T-helper 1 cell (primary cell): Measurements from ENCODE around the gene ACP7.
"Not testable (repeated sequence)": the region's sequence is repeated elsewhere in the genome, so short reads cannot be mapped to it uniquely, and the experiment has no call there.

ENCODE experiments used
- DNase-seq, 5 donors: peaks; one replicate each; pipeline ENCODE4 v3.0.0-alpha.2; 2012 to 2020

Gene ACP7

DNA sequence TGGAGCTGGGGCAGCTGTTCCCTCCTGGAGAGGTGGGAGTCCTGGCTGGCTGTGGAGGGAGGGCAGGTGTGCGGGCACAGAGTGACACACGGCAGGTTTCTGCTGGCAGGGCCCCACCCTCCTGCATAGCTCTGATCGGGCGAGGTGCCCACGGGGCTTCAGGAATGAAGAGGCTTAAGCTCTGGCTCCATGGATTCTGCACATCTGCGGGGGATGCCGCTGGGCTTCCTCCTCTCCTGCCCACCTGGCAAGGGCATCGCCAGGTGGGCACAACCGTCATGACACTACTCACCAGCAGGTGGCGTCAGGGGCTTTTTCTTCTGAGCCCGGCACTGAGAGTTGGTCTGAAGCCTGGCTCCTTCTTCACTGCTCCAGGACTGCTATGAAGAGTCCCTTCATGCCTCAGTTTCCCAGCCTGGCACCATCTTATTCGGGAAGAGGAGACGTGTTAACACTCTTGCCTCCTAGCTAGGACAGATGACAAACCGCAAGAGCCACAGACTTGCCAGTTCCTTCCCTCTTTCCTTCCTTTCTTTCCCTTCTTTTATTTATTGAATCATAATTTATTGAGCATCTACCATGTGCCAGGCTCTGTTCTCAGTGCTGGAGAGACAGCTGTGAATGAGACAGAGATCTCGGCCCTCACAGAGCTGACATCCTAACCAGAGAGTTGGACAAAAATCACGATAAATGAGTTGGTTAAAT is 26.2 kb downstream of the ACP7 start:
- DNase-seq, result peak; percentile 38 to 75 (median 54)

DNA sequence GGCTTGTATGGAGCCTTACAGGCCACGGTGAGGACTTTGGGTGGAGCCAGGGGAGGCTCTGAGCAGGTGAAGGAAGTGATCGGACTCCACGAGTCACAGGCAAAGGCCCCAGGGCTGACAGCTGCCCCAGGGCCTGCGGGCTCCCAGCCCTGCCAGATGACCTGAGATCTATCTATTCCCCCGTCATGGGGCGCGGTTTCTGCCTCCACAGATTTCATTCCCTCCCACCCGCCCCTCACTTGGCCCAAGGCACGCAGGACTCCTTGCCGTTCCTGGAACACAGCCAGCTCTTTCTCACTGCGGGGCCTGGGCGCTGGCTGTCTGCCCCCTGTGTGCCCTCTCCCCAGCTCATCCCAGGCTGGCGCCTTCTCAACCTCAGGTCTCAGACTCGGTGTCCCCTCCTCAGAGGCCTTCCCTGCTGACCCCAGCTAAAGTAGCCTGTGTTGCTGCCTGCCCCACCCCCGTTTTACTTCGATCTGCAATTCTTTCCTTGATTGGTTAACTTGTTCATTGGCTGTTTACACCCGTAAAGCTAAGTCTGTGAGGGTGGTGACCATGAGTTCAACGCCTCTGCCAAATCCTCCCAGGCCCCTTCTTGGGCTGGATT is 27.5 kb downstream of the ACP7 start:
- no peak for DNase-seq

DNA sequence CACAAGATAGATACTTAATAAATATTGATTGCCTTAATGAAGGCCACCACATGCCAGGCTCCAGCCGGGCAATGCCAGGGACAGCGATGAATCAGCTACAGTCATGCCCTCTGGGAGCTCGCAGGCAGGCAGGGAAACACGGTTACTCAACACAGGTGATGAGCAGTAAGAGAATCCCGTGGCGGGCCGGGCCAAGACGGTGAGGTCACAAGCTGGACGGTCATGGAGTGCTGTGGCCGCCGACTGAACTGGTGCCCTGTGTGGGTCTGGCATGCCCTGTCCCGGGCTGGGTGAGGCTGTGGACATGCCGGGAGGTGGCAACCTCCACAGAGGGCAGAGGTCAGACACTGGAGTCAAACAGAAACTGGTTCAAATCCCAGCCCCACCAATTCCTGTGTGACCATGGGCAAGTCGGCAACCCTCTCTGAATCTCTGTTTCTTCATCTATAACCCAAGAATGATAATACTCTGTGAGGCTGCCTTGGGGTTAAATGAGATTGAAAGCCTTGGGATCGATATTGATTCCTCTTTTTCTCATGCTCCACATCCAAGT is 28.2 kb downstream of the ACP7 start:
- DNase-seq, result no peak

DNA sequence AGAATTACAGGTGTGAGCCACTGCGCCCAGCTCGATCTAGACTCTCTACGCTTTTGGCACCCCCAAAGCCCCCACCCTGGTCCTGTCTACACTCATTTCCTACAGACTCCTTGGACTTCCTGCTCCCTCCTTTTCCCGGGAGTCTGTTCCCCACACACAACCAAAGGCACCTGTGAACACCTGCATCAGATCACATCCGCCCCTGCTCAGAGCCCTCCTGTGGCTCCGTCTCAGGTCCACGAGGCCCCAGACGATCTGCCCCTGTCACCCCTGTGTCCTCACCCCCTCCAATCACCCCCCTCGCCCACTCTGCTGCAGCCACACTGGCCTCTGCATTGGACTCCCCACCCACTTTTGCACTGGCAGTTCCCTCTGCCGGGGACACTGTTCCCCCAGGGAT is 29.0 kb downstream of the ACP7 start:
- DNase-seq, result no peak

DNA sequence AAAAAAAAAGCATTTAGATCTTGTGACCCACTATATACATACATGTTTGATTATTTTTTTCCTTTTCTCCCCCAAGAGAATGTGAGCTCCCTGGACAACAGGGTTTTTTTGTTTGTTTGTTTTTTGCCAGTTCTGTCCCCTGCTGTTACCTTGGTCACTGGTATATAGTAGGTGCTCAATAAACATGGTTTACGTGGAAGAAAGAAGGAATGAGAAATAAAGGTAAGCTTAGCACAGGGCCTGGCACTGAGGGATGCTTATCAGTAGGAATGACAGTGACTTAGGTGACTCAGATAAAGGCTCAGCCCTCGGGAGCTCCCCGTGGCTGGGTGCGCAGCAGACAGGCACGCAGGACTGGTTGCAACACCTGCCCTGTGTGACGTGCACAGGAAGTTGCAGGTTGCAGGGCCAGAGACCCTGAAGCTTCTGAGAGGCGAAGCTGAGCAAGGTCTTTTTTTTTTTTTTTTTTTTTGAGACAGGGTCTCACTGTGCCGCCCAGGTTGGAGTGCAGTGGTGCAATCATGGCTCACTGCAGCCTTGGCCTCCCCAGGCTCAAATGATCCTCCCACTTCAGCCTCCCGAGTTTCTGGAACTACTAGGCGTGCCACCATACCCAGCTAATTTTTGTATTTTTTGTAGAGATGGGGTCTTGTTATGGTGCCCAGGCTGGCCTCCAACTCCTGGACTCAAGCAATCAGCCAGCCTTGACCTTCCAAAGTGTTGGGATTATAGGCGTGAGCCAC is 31.1 kb downstream of the ACP7 start:
- DNase-seq, result no peak

DNA sequence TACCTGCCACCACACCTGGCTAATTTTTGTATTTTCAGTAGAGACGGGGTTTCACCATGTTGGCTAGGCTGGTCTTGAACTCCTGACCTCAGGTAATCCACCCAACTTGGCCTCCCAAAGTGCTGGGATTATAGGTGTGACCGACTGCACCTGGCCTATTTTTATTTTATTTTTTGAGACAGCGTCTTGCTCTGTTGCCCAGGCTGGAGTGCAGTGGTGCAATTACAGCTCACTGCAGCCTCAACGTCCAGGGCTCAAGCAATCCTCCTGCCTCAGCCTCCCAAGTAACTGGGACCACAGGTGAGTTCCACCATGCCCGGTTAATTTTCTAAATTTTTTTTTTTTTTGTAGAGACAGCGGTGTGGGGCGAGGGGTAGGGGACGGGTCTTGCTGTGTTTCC is 32.9 kb downstream of the ACP7 start:
- DNase-seq, result not testable (repeated sequence)

DNA sequence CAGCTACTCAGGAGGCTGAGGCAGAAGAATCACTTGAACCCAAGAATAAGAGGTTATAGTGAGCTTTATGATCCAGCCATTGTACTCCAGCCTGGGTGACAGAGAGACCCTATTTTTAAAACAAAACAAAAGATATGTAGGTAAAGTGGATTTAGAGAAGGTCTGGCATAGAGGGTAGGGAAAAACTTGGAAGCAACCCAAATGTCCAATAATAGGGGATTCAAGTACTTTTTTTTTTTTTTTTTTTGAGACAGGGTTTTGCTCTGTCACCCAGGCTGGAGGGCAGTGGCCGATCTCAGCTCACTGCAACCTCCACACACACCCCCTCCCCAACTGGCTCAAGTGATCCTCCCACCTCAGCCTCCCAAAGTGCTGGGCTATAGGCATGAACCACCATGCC is 35.7 kb downstream of the ACP7 start:
- DNase-seq, result no peak

DNA sequence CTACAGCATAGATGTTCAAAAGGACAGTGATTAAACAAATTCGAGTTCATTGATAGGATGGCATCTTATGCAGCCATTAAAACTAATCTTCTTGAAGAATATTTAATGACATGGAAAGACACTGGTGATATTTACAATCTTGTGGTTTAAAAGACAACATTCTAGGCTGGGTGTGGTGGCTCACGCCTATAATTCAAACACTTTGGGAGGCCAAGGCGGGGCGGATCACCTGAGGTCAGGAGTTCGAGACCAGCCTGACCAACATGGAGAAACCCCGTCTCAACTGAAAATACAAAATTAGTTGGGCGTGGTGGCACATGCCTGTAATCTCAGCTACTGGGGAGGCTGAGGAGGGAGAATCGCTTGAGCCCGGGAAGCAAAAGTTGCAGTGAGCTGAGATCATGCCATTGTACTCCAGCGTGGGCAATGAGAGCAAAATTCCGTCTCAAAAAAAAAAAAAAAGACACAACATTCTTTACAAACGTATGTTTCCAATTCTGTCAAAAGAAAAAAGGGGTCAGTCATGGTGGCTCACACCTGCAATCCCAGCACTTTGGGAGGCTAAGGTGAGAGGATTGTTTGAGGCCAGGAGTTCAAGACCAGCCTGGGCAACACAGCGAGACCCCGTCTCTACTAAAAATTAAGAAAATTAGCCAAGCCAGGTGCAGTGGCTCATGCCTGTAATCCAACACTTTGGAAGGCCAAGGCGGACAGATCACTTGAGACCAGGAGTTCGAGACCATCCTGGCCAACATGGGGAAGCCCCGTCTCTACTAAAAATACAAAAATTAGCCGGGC is 39.0 kb downstream of the ACP7 start:
- no peak for DNase-seq

DNA sequence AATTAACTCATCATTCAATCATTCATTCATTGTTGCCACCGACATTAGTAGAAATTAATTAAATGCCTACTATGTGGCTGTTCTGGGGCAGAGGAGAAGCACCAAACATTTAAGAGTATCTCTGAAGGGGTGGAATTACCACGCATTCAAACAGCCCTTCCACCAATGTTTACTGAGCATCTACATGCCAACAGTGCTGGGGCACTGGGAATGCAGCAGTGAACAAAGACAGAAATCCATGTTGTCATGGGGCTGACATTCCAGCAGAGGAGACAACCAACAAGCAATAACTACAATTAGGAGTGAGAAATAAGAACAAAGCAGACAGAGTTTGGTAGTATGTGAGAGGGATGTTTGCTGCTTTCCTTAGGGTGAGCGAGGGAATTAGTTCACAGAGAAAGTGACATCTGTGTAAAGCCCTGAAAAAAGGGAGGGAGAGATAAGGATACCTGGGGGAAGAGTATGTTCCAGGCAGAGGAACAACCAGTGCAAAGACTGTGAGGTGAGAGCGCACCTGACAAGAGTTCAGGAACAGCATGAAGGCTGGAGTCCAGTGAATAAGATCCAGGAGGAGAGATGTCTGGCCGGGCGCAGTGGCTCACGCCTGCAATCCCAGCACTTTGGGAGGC is 40.1 kb downstream of the ACP7 start:
- DNase-seq, result no peak

DNA sequence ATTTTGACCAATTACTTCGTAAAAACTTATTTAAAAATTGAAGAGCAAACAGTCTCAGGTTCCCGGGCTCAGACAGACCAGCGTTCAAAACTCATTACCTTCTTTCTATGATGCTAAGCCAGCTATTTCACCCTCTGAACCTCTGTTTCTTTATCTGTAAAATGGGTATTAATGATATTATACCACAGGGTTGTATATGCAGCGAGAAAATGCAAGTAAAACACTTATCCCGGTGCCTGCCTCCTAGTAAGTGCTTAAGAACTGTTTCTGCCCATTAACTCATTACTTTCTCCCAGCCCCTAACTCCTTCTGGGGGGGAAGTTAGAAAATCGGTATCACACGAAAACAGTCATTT is 41.0 kb downstream of the ACP7 start:
- DNase-seq, result no peak

DNA sequence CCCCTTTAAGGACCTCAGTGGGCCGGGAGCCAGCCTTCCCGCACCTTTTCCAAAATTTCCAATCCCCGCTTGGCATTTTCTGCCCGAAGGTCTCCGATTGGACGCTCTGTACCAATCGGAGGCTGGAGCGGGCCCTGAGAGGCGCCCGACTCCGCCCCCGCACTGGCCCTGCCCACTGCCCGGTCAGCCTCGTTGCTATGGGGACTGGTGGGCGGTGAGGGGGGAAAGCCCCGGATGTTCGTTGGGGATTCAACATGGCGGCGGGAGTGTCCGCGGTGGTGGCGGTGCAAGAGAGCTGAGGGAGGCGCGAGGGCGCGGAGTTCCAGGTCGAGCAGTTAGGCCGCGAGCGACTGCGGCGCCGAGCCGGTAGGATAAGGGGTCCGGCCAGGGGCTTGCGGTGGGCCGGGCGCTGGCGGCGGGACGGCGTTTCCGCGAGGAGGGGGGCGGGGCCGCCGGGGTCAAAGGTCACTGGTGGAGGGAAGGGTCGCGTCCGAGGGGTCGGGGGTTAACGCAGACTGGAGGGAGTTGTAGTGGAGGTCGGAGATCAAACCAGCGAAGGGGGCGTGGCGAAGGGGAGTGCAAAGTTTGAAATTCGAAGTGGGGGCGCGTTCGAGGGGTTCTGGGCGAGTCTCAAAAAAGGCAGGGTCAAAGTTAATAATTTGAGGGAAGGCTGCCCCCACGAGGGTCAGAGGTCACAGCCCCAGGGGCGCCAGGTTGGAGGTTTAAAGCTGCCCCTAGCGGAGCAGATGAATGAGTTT is 41.6 kb downstream of the ACP7 start, which contains the start of gene PAK4:
Gene PAK4, plus strand, starts transcription at position 233 of the 758 bp plus-strand sequence. CDS start 43,768 bp downstream, outside the sequence.
- peak; percentile 89 to 97 (median 93) for DNase-seq

DNA sequence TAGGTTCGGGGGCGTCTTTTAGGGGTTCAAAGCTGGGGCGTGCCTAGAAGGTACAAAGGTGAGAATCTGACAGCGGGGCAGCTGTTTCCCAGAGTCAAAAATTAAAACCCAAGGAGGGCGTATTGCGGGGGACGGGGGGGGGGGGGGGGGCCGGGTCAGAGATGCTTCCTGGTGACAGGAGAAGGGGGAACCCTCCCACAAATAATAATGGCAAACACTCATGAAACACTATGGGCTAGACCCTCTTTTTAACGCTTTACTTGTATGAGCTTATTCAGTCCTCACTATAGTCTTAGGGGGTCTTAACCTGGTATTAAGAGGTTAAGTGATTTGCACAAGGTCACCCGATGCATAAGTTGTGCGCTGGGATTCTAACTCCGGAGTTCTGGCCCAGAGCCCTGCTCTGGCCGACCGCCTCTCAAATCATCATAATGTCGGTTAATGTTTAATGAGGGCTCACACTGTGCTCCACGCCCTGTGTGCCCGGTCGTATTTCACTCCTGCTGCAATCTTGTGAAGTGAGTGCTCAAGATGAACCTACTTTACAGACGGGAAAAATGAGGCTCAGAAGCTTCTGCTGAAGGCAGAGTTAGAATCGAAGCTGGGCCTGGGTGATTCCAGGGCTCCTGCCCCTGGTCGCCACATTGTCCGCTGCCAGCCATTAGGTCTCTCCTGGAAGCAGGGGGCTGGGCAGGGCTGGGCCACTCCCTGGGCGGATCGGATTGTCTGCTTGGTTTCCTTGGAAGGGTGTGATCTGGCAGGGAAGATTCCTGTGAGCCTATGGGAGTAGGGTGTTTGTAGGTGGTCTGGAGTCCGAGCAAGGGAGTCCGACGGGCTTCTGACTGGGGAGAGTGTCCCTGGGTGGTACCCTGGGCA is 42.4 kb downstream of the ACP7 start:
- DNase-seq, result no peak

DNA sequence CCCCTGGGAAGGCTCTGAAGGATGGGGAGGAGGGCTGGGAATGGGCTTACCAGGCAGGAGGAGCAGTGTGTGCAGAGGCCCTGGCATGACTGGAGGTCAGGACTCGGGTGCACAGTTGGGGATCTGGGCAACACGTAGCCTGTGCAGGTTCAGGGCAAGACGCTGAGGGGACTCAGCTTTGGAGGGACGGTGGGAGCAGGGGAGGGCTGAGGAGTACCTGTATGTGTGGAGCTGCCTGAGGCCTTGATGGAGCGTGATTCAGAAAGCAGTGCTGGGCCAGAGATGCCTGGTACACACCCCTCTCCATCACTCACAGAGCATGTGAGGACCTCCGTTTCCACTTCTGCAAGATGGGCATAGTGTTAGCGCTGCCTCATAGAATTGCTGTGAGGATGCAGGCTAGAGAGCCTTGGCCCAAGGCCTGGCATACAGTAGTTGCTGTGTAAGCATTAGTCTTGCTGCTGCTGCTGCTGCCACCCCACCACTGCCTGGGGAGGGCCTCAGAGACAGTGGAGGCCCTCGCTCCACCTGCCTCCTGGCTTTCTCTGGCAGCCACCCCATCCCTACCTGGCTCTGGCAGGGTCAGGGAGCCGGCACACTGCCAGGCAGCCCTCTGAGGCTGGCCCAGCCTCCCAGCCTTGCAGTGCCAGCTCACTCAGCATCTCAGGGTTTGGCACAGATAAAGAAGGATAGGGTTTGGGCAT is 43.8 kb downstream of the ACP7 start:
- DNase-seq, result no peak

DNA sequence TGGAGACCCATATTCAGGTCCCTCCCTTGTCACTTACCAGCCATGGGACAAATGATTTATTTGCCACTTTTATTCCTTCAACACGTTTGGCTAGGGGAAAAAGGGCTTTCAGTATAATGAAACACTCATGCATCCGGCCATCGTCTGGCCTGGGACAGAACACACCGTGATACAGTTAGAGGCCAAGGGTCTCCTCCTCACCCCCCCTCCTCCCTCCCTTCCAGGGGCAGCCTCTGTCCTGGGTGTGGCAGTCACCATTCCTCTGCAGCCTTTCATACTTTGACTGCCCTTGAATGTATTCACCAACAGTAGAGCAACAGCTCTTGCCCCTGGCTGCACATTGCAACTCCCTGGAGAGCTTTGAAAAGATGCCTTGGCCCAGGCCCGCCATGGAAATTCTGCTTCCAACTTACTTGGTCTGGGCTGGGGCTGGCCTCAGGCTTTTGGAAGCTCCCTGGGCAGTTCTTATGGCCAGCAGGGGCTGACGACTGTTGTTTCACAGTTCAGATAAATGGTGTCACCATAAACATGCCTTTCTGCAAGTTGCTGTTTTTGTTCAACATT is 44.4 kb downstream of the ACP7 start:
- no peak for DNase-seq

DNA sequence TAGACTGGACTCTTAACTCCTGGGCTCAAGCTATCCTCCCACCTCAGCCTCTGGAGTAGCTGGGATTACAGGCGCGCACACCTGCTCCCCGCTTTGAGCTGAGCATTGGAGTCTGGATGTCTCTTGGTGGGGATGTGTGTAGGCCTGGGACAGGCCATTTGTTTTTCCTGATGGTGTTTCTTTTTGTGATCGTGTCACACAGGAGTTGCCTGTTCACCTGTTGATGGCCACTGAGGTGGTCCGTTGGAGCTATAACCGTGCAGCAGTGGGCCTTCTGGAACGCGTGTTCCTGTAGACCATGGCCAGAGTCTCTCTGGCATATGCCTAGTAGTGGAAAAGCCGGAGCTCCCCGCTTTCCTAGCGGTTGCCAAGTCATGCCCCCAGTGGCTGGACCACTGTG is 44.9 kb downstream of the ACP7 start:
- DNase-seq, result no peak

DNA sequence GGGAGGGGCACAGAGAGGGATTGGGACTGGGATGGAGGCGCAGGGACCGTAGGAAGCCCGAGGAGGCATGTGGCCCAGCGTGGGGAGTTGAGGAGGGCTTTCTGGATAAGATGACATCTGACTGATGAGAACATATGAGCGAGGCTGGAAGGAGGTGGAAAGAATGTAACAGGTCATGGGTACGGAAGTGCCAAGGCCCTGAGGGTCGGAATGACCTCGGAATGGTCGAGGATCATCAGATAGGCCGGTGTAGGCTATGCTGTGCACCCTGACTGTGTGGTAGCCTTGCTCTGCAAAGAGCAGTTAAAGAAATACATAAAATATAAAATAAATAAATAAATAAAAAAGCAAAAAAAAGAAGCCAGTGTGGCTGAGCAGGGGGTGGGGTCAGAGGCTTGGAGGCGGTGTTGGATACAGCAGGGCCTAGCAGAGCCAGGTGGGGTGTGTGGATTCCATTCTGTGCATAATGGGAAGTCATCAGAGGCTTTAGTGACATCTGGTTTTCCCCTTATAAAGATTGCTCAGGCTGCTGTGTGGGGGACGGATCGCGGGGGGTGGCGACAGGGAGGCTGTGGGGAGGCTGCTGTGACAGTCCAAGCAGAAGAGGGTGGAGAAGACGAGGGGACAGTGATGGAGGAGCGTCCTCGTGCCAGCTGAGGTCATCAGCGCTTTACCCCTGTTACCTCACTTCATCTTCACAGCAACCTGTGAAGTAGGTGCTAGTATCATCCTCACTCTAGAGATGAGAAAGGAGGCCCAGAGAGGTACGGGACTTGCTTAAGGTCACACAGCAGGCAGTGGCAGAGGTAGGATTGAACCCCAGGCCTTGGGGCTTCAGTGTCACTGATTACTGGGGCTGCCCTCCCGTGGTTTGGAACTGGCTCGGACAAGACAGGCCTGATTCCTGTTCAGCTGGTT is 46.4 kb downstream of the ACP7 start:
- DNase-seq, result no peak

DNA sequence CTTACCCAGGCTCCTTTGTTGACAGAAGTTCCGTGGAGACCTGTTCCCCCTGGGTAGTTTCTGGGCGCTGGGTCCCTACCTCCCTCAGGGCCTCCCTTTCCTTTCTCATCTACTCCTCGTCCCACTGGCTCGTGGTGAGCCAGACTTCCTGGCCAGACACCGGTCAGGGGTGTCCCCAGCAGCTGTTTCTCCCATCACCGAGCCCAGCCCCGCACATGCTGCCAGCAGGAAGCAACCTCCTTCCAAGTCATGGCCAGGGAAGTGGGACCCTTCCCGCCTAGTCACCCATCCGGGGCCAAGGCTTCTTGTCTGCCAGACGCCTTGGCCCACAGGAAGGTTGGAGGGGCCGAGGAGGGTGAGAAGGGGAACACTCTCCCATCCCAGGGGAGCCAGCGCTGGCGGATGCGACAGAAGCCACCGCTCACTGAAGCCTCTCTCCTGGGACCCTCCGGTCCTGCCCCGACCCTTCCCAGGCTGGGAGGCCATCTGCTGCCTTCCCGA is 47.1 kb downstream of the ACP7 start:
- DNase-seq, result no peak

DNA sequence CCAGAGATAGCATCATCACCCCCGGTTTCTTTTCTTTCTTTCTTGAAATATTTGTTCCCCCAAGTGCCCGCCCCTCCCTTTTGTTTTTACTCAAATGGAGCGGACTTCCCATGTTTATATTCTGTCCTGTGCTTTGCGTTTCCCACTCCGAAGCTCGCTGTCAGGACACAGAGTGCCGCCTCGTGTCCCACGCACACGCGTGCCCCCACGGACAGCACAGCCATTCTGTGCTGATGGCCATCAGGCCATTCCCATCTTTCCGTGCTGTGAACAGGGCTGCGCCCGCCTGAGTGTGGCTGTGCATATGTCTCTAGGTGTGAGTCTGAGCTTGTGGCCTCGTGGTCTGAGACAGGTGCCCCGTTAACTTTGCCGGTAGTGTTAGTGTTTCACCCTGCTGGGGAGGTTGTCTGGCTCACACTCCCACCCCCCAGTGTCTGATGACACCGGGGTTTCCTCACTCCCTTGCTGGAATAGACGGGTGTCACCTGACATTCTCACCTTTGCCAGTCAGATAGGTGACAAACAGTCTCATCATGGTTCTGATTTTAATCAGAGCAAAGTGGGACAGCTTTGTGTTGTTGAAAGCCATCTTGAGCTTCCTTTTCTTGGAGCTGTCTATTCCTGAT is 48.3 kb downstream of the ACP7 start:
- DNase-seq, result no peak
